ENCODE measurements around the gene CNIH4.
"Not testable (repeated sequence)": the region's sequence is repeated elsewhere in the genome, so short reads cannot be mapped to it uniquely, and the experiment has no call there.

Gene CNIH4

GRCh38 chr1:224402472-224403036, 45.9 kb downstream of the CNIH4 start:
- DNase-seq (ENCODE audit: low spot score): no peak

- DNase-seq (ENCODE audit: low spot score): no peak
Observed at GRCh38 chr1:224404916-224405603, 48.4 kb downstream of the CNIH4 start.

DNA sequence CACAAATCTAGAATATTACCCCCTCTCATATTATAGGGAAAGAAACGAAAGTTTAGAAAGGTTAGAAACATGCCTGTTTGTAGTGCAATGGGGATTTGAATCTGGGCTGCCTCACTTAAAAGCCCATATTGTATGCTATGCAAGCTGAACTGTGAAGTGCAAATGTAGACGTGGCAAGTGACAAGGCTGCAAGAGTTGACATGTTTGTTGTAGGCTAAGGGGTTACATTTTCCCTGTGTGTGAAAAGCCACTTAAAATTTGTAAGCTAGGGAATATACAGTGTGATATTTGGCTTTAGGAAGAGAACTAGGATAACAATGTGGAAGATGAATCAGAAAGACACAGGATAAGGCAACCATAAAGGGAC, 48.9 kb downstream of the CNIH4 start:
- no peak for DNase-seq (ENCODE audit: low spot score)

GRCh38 chr1:224406216-224406615, 49.5 kb downstream of the CNIH4 start:
- DNase-seq (ENCODE audit: low spot score): no peak

GRCh38 chr1:224407571-224408293, 51.1 kb downstream of the CNIH4 start:
- DNase-seq (ENCODE audit: low spot score): no peak

- no peak for DNase-seq (ENCODE audit: low spot score)
Observed at GRCh38 chr1:224408294-224408590, 51.6 kb downstream of the CNIH4 start.

DNA sequence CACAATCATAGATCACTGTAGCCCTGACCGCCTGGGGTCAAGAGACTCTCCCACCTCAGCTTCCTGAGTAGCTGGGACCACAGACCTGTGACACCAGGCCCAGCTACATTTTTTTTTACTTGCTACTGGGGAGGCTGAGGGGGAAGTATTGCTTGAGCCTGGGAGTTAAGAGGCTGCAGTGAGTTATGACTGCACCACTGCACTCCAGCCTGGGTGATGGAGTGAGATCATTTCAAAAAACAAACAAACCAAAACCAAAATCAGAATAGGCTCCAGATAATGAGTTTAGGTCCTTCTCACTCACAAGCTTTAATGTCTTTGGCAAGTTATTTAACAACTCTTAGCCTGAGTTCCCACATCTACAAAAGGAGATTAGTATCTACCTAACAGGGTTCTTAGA, 55.1 kb downstream of the CNIH4 start:
- no peak for DNase-seq (ENCODE audit: low spot score)

GRCh38 chr1:224420106-224420505, 63.4 kb downstream of the CNIH4 start:
- no peak for DNase-seq (ENCODE audit: low spot score)

DNA sequence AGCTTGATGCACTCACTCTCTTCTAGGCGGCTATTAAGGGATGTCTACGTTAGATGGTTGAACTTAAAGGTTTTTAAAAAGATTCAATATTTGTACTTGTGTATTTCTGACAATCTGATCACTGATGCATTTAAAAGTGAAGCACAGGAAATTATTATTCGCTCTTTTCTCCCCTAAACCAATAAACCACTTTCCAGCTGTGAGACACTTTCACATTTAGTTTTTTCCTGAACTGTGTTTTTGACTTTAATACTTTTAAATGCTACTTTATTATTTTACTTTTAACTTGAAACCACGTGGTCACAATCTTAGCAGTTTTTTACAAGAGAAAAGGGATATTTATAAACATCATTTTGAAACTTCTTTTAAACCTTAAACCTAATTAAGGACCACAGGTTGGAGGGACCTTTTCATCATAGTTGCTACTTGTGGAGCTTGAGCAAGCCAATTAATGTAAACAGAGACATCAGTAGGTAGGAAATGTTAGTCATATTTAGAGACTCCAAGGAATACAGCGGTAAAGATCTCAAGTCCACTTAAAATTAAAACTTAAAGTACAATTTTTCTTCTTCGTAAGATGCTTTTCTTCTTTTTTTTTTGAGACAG, 68.7 kb downstream of the CNIH4 start:
- no peak for DNase-seq (ENCODE audit: low spot score)

- DNase-seq (ENCODE audit: low spot score): not testable (repeated sequence)
Observed at GRCh38 chr1:224426869-224427268, 70.2 kb downstream of the CNIH4 start.

GRCh38 chr1:224427346-224427745, 70.7 kb downstream of the CNIH4 start:
- DNase-seq (ENCODE audit: low spot score): no peak

GRCh38 chr1:224428713-224429112, 72.0 kb downstream of the CNIH4 start:
- not testable (repeated sequence) for DNase-seq (ENCODE audit: low spot score)

Measured in activated CD4-positive, alpha-beta T cell treated with anti-CD3 and anti-CD28 coated beads, Interleukin-2, Interleukin-4, amounts not matched to agents 100 ng/mL and 50 ng/mL, durations not matched to agents 16 hours and 8 hours (primary cell).